ENCODE results near the gene P2RX5.
"Not testable (repeated sequence)": the region's sequence is repeated elsewhere in the genome, so short reads cannot be mapped to it uniquely, and the experiment has no call there.

Gene P2RX5

GRCh38 chr17:3695723-3696411, at the start of gene P2RX5:
Gene P2RX5, minus strand, starts transcription at chr17:3696155. Its CDS starts 150 bp downstream, at chr17:3696005.
- peak in 6 of 56 donors; percentile 5 to 28 (median 19) for DNase-seq

GRCh38 chr17:3745071-3745470, 49.1 kb upstream of the P2RX5 start:
- no peak for DNase-seq

- no peak for DNase-seq
Observed at GRCh38 chr17:3744014-3744413, 48.1 kb upstream of the P2RX5 start.

- no peak for DNase-seq
Observed at GRCh38 chr17:3740611-3741073, 44.7 kb upstream of the P2RX5 start.

GRCh38 chr17:3739422-3740124, 43.6 kb upstream of the P2RX5 start:
- no peak for DNase-seq

- DNase-seq, result peak in 48 of 56 donors; percentile 3 to 85 (median 53)
Observed at GRCh38 chr17:3738562-3739295, 42.8 kb upstream of the P2RX5 start.

- DNase-seq, result no peak
Observed at GRCh38 chr17:3735515-3735914, 39.6 kb upstream of the P2RX5 start.

GRCh38 chr17:3734911-3735276, 38.9 kb upstream of the P2RX5 start:
- DNase-seq, result not testable (repeated sequence)

- DNase-seq, result no peak
Observed at GRCh38 chr17:3732210-3732621, 36.3 kb upstream of the P2RX5 start.

- no peak for DNase-seq
Observed at GRCh38 chr17:3730881-3731429, 35.0 kb upstream of the P2RX5 start.

- DNase-seq, result no peak
Observed at GRCh38 chr17:3729881-3730280, 33.9 kb upstream of the P2RX5 start.

- not testable (repeated sequence) for DNase-seq
Observed at GRCh38 chr17:3728099-3728498, 32.1 kb upstream of the P2RX5 start.

- DNase-seq, result no peak
Observed at GRCh38 chr17:3727041-3727440, 31.1 kb upstream of the P2RX5 start.

GRCh38 chr17:3724378-3725077, 28.6 kb upstream of the P2RX5 start:
- no peak for DNase-seq

- DNase-seq, result peak in 54 of 56 donors; percentile 37 to 90 (median 74)
Observed at GRCh38 chr17:3723556-3724377, 27.8 kb upstream of the P2RX5 start, which contains the start of gene HASPIN. Gene HASPIN, plus strand, starts transcription at chr17:3723903. Its CDS starts 33 bp downstream, at chr17:3723936.

GRCh38 chr17:3723188-3723555, 27.2 kb upstream of the P2RX5 start:
- DNase-seq, result peak in 1 of 56 donors; percentile 45

GRCh38 chr17:3722716-3723115, 26.8 kb upstream of the P2RX5 start:
- DNase-seq, result no peak

- DNase-seq, result no peak
Observed at GRCh38 chr17:3719265-3719664, 23.3 kb upstream of the P2RX5 start.

GRCh38 chr17:3718201-3718600, 22.2 kb upstream of the P2RX5 start:
- DNase-seq, result no peak

GRCh38 chr17:3715296-3715695, 19.3 kb upstream of the P2RX5 start:
- no peak for DNase-seq
